ENCODE data around the gene CDC42EP4.
"Not testable (repeated sequence)": the region's sequence is repeated elsewhere in the genome, so short reads cannot be mapped to it uniquely, and the experiment has no call there.

CDC42EP4 gene

GRCh38 chr17:73318836-73319235, 7.0 kb upstream of the CDC42EP4 start:
- no peak for DNase-seq

- DNase-seq = no peak
Measured at GRCh38 chr17:73318427-73318813, 6.6 kb upstream of the CDC42EP4 start.

- no peak for DNase-seq
Measured at GRCh38 chr17:73317513-73318426, 6.0 kb upstream of the CDC42EP4 start.

DNA sequence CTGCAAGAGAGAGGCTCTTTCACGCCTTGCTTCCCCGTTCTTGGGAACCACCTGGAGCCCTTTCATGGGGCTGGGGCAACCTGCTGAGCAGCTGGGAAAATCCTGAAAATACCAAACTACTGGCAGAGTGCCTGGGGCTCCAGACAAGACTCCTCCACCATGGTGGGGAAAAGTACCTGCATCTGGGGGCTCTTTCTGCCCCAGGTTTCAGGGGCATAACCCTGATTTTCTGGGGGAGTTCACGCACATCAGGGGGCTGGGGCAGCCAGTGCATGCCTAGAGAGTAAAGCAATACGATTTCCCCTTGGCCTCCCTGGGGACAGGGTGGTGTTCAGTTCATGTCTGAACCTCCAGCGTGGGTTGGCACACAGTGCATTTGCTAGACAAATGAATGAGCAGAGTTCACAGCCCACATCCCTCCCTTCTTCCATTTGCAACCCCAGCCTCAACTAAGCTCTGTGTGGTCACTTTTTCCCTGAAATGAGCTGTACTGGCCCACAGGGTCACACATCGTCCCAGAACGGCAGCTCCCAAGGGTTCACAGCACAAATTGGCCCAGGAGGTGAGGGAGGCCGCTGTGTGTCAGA, 5.2 kb upstream of the CDC42EP4 start:
- DNase-seq = no peak

DNA sequence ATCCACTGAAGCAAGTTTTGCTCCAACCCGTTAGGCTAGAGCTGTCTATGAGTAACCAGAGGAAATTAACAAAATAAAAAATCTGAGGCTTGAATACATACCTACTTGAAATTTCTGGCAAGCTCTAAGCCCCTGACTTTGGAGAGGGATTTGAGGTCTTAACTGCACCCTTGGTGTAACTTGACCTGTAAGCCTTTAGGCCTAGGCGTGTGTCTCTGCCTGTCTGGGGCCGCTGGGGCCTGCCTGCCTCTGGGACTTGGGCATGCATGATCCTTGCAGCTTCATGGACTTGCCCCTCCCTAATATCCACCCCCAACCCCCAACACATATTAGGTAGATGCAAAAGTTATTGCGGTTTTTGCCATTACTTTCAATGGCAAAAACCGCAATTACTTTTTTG, 3.7 kb upstream of the CDC42EP4 start:
- no peak for DNase-seq

- no peak for DNase-seq
Measured at GRCh38 chr17:73313526-73314127, 1.8 kb upstream of the CDC42EP4 start.

DNA sequence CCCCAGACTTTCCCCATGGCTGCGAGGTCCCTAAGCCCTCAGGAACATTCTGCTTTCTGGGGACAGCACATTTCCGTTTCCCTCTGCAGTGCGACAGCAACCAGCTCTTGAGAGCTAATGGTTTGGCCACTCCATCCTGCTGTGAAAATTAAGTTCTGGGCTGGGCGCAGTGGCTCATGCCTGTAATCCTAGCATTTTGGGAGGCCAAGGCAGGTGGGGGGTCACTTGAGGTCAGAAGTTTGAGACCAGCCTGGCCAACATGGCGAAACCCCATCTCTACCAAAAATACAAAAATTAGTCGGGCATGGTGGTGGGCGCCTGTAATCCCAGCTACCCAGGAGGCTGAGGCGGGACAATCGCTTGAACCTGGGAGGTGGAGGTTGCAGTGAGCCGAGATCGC, 1.1 kb upstream of the CDC42EP4 start:
- DNase-seq = not testable (repeated sequence)

- DNase-seq = no peak
Measured at GRCh38 chr17:73311428-73311780, 397 bp downstream of the CDC42EP4 start.

- no peak for DNase-seq
Measured at GRCh38 chr17:73309727-73310596, 1.8 kb downstream of the CDC42EP4 start.

- DNase-seq = not testable (repeated sequence)
Measured at GRCh38 chr17:73308959-73309358, 2.8 kb downstream of the CDC42EP4 start.

DNA sequence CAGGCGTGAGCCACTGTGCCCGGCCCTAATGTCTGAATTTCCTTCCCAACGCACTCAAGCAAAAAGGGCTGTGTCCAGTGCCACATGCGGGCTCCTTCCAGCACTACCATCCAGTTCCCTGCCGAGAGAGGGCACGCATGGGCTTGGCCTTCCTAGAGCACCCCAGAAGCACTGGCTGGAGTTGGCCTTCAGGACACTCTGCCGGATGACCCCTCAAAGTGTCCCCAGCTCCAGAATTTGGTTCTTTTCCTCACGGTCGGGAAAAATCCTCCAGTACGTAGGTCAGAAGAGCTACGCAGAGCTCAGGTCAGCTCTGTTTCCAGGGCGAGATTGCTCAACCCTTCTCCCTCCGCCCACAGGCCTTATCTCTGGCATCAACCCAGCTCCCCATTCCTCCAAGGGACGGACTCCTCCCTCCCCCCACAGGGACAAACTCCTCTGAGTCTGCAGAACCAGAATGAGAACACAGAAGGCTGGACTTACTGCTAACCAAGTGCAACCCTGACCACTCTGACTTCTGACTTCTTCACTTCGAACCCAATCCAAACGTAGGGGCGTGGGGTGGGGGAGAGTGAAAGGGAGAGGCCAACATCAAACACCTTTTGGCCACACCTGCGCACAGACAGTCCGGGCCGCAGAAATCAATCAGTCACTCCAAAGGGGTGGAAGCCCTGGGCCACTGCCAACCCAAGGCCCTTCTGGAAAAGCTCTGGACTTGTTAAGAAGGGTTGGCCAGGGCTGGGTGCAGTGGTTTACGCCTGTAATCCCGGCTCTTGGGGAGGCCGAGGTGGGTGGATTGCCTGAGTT, 3.6 kb downstream of the CDC42EP4 start:
- peak; percentile 74 for DNase-seq

DNA sequence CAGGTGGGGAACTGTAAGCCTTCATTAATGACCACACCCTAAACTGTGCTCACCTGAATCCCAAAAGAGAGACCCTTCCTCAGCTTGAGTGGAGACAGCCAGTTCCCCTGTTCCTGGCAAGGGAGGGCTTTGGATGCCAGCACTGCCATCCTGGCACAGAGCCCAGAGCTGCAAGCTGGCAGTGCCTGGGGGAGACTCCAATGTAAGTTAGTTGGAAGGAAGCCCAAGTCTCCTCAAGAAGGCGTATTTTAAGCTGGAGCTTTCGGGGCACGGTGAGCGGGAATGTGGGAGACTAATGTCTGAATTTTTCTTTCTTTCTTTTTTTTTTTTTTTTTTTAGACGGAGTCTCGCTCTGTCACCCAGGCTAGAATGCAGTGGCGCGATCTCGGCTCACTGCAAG, 4.7 kb downstream of the CDC42EP4 start:
- DNase-seq = no peak

DNA sequence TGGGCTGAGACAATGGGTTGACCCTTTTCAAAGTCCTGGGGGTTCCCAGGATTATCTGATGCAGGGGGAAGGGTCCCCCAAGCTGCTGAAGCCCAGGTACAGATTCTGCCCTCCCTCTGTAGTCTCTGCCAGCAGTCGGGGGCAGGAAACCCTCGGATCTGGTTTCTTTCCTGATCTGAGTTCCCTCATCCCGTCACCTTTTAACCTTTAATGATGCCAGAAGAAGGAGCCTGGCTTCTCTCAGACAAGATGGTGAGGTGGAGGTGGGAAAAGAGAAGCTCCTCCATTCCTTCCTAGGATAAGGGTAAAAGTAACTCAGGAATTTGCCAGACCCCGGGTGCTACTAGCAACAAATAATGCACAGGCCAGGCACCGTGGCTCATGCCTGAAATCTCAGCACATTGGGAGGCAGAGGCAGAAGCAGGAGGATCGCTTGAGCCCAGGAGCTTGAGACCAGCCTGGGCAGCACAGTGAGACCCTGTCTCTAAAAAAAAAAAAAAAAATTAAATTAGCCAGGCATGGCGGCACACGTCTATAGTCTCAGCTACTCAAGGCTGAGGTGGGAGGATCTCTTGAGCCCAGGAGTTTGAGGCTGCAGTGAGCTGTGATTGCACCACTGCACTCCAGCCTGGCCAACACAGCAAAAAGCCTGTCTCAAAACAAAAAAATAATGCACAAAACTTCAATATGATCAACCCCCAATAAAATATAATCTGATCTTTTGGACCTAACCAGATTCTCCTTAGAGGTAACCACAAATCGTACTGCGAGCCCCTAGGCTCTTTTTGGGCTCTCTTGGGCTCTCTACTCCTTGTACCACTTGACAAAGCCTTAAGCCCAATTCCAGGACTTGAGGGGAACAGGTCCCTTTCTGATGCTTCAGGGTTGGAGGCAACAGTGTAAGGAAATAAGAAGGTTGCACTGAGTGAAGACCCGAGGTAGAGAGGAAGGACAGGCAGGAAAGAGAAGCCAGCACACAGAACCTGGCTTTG, 5.7 kb downstream of the CDC42EP4 start:
- DNase-seq = no peak

DNA sequence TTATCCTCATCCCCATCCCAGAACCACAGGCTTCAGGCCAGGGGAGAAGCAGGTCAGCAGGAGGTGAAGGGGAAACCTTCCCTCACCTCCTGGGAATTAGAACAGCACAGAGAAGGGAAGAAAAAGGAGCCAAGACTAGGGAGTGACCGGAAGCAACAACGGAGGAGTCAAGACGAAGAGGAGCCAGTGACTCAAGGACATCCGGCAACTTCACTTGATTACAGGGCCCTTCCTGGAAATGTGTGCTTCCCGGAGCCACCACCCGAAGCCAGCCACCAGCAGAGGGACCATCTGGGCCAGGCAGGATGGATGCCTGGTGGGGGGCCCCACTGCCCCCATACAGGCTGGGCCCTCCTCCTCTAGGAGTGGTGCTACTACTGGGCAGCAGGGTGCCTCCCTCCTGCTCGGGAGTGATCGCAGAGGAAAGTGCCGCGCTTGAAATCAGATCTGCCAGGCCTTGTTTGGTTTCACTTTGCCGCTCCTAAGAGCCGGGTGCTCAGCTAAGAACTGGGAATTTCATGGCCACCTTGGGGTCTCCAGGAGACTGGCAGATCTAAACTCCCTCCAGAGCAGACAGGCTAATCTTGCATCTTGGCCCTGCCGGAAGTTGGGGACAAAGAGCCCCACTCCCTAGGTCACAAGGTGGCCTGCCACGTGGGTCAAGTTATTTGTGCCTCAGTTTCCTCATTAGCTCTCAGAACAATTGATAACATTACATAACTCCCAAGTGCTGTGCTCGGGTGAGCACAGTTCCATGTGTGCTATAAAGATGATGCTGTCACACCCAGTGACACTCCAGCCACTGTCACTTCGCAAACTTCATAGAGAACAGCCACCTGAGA, 6.6 kb downstream of the CDC42EP4 start:
- peak; percentile 72 for DNase-seq

GRCh38 chr17:73304438-73304837, 7.4 kb downstream of the CDC42EP4 start:
- DNase-seq = no peak

DNA sequence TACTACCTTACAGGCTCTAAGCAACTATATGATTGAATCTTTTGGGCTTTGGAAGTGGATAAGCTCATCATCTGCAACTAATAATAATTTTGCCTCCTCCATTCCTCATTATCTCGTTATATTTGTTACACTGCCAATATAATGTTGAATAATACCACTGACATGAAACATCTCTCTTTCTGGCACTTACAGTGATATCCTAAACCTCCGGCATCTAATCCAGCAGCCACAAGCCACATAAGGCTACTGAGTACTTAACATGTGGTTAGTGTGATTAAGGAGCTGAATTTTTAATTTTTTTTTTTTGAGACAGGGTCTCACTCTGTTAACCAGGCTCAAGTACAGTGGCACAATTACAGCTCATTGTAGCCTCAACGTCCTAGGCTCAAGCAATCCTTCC, 9.6 kb downstream of the CDC42EP4 start:
- peak; percentile 93 for DNase-seq

DNA sequence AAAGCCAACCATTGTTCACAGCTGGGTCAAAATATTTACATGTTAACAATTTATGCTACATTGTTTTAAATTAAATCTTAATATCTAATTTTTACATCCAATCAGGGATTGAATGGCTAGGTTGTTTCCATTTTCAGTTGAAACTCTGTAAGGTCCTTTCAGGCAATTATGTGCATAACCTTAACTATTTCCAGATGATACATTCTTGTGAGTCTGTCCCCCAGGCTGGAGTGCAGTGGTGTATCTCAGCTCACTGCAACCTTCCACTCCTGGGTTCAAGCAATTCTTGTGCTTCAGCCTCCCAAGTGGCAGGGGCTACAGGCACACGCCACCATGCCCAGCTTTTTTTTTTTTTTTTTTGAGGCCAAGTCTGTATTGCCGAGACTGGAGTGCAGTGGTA, 10.4 kb downstream of the CDC42EP4 start:
- DNase-seq = peak; percentile 66

GRCh38 chr17:73300392-73300791, 11.4 kb downstream of the CDC42EP4 start:
- DNase-seq = no peak

DNA sequence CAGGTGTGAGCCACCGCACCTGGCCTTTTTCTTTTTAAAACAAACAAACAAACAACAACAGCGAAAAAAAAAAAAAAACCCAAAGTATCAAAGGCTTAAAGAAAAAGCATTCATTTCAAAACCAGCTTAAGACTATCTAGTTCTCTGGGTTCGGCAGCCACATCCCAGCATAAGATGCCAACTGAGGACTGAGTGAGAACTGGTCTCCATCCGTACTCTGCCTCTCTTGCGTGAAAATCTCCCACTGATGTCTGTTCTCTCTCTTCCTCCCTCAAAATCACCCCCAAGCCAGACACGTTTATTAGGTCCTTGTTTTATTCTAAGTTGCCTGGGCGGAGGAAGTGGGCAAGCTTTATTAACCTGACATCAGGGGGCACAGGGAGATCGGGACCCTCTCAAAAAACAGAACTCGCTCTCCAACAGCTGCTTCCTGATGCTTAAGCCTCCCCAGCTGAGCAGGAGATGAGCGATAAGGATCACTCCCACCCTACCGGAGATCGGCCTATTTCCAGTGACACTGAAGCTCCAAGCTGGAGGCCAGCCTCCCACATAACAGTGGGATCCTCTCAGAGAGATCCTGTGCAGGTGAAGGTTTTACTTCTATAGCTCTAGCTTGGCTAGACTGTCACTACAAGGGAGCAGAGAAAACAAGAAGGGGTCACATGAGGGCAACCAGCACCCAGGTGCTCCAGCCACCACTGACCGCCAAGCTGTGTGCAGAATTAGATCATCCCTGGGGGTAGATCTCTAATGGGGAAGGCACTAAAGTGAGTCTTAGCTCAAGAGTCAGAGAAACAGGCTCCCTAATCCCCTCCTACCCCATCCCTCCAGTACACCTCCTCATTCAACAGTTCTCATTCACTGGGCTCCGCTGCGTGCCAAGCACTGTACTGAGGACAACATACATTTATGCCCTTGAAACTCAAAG, 13.6 kb downstream of the CDC42EP4 start:
- DNase-seq = no peak
